GM12878 (cell line): ENCODE measurements around the gene PPL. TPM values are rescaled to one million over a fixed set of nuclear protein-coding genes. Genes with fewer than 3 reads are reported as not detected.

Source experiments
- ATAC-seq: fragments of 200-7000 bp; cut with Tn5 transposase; 3 replicates; pipeline ENCODE4 v1.9.1; 2020; ENCODE audit warnings: mild to moderate bottlenecking, moderate library complexity
- BruUV-seq: library from RNA; stranded (reverse); fragments of 400-500 nt; replicated peaks from 2 replicates; lab custom pipeline; 2021; lab: Mats Ljungman, UMichigan
- CTCF ChIA-PET: fragments of 300-600 bp; sonication (Branson Sonifier 250); formaldehyde crosslinking; extraction: SDS; loops from one replicate; lab custom pipeline; 2021; ENCODE audit warnings: inconsistent platforms; lab: Yijun Ruan, JAX
- POLR2A ChIA-PET: fragments of 350-600 bp; formaldehyde crosslinking; extraction: SDS; loops from one replicate; lab custom pipeline; 2021; ENCODE audit warnings: inconsistent platforms; lab: Charles Lee
- RAD21 ChIA-PET: fragments of 300-600 bp; sonication (Branson Sonifier 250); formaldehyde crosslinking; loops from one replicate; lab custom pipeline; 2023; ENCODE audit warnings: antibody characterized with exemption; ENCODE audit not compliant: unreplicated experiment; lab: Charles Lee
- SMC1A ChIA-PET: fragments of 300-600 bp; sonication (Branson Sonifier 250); formaldehyde crosslinking; loops from one replicate; lab custom pipeline; 2023; ENCODE audit not compliant: unreplicated experiment, uncharacterized antibody; lab: Charles Lee
- DNase-seq: peaks from one replicate; pipeline ENCODE4 v3.0.0-alpha.2; 2011; ENCODE audit warnings: low read depth, low spot score
- FAIRE-seq: peaks from 3 replicates; lab custom pipeline; 2011; peaks lifted over from hg19 to GRCh38; lab: Jason Lieb, UNC
- H2AFZ ChIP-seq: 2 replicates; pipeline ENCODE4 v1.6.0; 2011; ENCODE audit warnings: low read depth, low read length, control low read depth; ENCODE audit not compliant: control insufficient read depth
- H3K27ac ChIP-seq: 2 replicates; pipeline ENCODE4 v1.5.1; 2011; ENCODE audit warnings: control low read depth; ENCODE audit not compliant: control insufficient read depth, insufficient read depth
- H3K27me3 ChIP-seq, 2 experiments: replicated peaks in 1 of 2; 2 replicates each; pipeline versions ENCODE4 v1.6.0 to v1.6.1; 2011; ENCODE audit warnings: low read length in 1 of 2; ENCODE audit not compliant: control insufficient read depth in 2 of 2, insufficient read depth in 2 of 2
- H3K36me3 ChIP-seq, 2 experiments: 2 replicates each; pipeline ENCODE4 v1.5.1; 2011; ENCODE audit warnings: low read length in 1 of 2; ENCODE audit not compliant: control insufficient read depth in 2 of 2, insufficient read depth in 2 of 2
- H3K4me1 ChIP-seq: 2 replicates; pipeline ENCODE4 v1.6.1; 2011; ENCODE audit warnings: mild to moderate bottlenecking, low read length, moderate library complexity, mixed read lengths; ENCODE audit not compliant: control insufficient read depth, insufficient read depth
- H3K4me2 ChIP-seq: 2 replicates; pipeline ENCODE4 v1.6.0; 2011; ENCODE audit warnings: control low read depth; ENCODE audit not compliant: control insufficient read depth, insufficient read depth
- H3K4me3 ChIP-seq: fragments of 200-600 bp; sonication (generic); 2 replicates; pipeline ENCODE4 v1.5.1; 2016
- H3K79me2 ChIP-seq: 2 replicates; pipeline ENCODE4 v1.6.0; 2011; ENCODE audit warnings: low read length; ENCODE audit not compliant: control insufficient read depth, insufficient read depth
- H3K9ac ChIP-seq: 2 replicates; pipeline ENCODE4 v1.8.0; 2011; ENCODE audit warnings: low read length, control low read depth, mixed read lengths; ENCODE audit not compliant: control insufficient read depth, insufficient read depth
- H3K9me3 ChIP-seq: replicated peaks from 3 replicates; pipeline ENCODE4 v1.5.1; 2011; ENCODE audit warnings: mild to moderate bottlenecking, low read length; ENCODE audit not compliant: control insufficient read depth, insufficient read depth
- H4K20me1 ChIP-seq: 2 replicates; pipeline ENCODE4 v1.6.0; 2011; ENCODE audit not compliant: control insufficient read depth, insufficient read depth
- DPF2 ChIP-seq: fragments of 450-650 bp; IDR thresholded peaks from 2 replicates; pipeline ENCODE4 v1.6.1; 2017; ENCODE audit warnings: mild to moderate bottlenecking
- HSF1 ChIP-seq: fragments of 150-350 bp; IDR thresholded peaks from 2 replicates; pipeline ENCODE4 v1.6.1; 2014; ENCODE audit warnings: mild to moderate bottlenecking, low read depth, low read length
- NR2F1 ChIP-seq: fragments of 450-650 bp; conservative IDR thresholded peaks from 2 replicates; pipeline ENCODE4 v1.6.1; 2017; ENCODE audit warnings: mild to moderate bottlenecking
- RCOR1 ChIP-seq: conservative IDR thresholded peaks from 2 replicates; pipeline ENCODE4 v1.6.1; 2012; ENCODE audit warnings: low read depth, low read length, improper control_type of control experiment
- SRF ChIP-seq, 2 experiments: IDR thresholded peaks; 2 replicates each; pipeline ENCODE4 v1.6.1; 2011; ENCODE audit warnings: low read depth in 2 of 2, low read length in 2 of 2, mild to moderate bottlenecking in 1 of 2, moderate library complexity in 1 of 2
- TBL1XR1 ChIP-seq: IDR thresholded peaks from 2 replicates; pipeline ENCODE4 v1.6.1; 2012; ENCODE audit warnings: low read depth, low read length, improper control_type of control experiment
- ZBED1 ChIP-seq: IDR thresholded peaks from 2 replicates; pipeline ENCODE4 v1.6.1; 2016; ENCODE audit warnings: borderline replicate concordance
- ZNF622 ChIP-seq: fragments of 450-650 bp; IDR thresholded peaks from 2 replicates; pipeline ENCODE4 v1.6.1; 2017; ENCODE audit warnings: mild to moderate bottlenecking, inconsistent platforms
- ZZZ3 ChIP-seq: IDR thresholded peaks from 2 replicates; pipeline ENCODE4 v1.6.1; 2011; ENCODE audit warnings: low read depth; ENCODE audit not compliant: control insufficient read depth, insufficient read length
- WGBS: methylation state at CpG from one replicate; pipeline ENCODE4 v1.1.6; 2016; ENCODE audit warnings: low lambda C conversion rate; ENCODE audit not compliant: insufficient replicate concordance, insufficient coverage; ENCODE audit errors: missing lambda C conversion rate; 5-methylcytosine and 5-hydroxymethylcytosine counted together
- in situ Hi-C: fragments of 300-500 bp; cut with MboI; formaldehyde crosslinking; loops from 9 replicates; pipeline ENCODE4 v1.14.3; 2018; ENCODE audit warnings: mixed read lengths
- intact Hi-C: fragments of 100-400 bp; cut with micrococcal nuclease; formaldehyde crosslinking; loops from one replicate; pipeline ENCODE4 v1.14.2; 2022; ENCODE audit not compliant: unreplicated experiment
- polyA plus RNA-seq, 11 experiments: library from polyadenylated mRNA; depleted of rRNA in 4 of 11; unstranded in 6 of 11; stranded (reverse) in 5 of 11; fragments of >200 nt; fragmentation: Nextera tagmentation in 4 of 11; fragmentation: Illumina TruSeq in 1 of 11; extraction: Ambion mirVana in 4 of 11; extraction: Trizol in 1 of 11; gene quantifications; 1 replicate in 1 of 11; 2 replicates in 10 of 11; pipeline versions ENCODE4 v1.2.1 to v1.2.3, GENCODE V29; 2011 to 2016; ENCODE audit warnings: inconsistent platforms in 2 of 11, missing spikeins in 2 of 11, low read depth in 1 of 11
- total RNA-seq, 4 experiments: library from RNA; depleted of rRNA in 3 of 4; stranded (reverse); fragments of >200 nt in 3 of 4; fragmentation: Illumina TruSeq in 1 of 4; extraction: Trizol in 1 of 4; gene quantifications; 2 replicates each; pipeline versions ENCODE4 v1.2.1 to v1.2.3, GENCODE V29; 2013 to 2021
- TF ChIP-seq, protein P1 (sequence below): fragments of 450-650 bp; IDR thresholded peaks from 2 replicates; pipeline ENCODE4 v1.6.1; 2014; ENCODE audit warnings: mild to moderate bottlenecking

PPL gene
- total and polyA plus RNA-seq, 10 of the 15 experiments (the other 5 are each of a cell fraction or from before 2014, with no cell fraction given), result 0.03 to 0.47 (median 0.05) TPM; not detected in 2

DNA sequence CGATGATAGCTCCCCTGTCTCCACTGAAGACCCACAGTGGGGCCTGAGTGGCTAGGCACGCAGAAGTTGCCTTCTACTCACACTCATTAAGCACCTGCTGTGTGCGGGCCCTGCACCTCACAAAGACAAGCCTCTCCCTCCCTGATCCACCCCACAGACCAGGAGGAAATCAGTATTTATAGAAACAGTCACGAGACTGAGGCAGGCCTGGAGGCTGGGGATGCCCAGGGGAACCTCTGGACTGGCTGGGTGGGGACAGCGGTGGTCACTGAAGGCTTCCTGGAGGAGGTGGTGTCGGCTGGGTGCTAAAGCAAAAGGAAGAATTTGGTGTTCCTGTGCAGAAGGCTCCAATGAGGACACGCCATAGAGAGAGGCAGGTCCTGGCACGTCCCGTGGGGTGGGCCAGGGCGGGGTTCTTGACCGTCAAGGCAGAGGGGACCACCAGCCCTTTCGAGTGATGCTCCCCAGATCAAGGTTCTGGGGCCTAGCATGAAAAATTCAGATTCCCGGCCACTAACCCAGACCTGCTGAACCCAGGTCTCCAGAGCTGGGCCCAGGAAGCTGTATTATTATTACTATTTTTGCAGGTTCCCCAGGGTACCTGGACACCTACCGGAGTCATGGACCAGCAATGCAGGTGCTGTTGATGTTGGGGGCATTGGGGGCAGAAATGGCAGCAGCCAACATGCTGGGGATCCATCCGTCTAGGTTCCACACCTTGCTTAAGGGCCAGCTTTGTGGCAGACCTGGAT lies 23.0 kb downstream of the PPL start:
- H3K27me3 ChIP-seq, result no peaks in the 10 kb centered on the region
- H3K9ac ChIP-seq, result no peak overlapping the region
- WGBS, result 48% methylated on average over 14 of the region's 15 CpGs
- DNase-seq (no peak), ATAC-seq (no peak), FAIRE-seq (no peak)
- no peak overlapping the region for H3K27ac ChIP-seq
- no peaks in the 10 kb centered on the region for H4K20me1 ChIP-seq
- in situ Hi-C loops (no loop called here), intact Hi-C loops (no loop called here)
- no peaks in the 10 kb centered on the region for H3K9me3 ChIP-seq
- TF ChIP-seq DPF2 (no peak), ZBED1 (no peak), SRF (IDR thresholded peaks at IDR 0.05; ENCODE audit: low read depth in 2 of 2, low read length in 2 of 2) (no peak), TBL1XR1 (no peak), NR2F1 (no peak), ZNF622 (no peak), HSF1 (no peak), RCOR1 (no peak), ZZZ3 (no peak)
- TF ChIP-seq, protein P1, sequence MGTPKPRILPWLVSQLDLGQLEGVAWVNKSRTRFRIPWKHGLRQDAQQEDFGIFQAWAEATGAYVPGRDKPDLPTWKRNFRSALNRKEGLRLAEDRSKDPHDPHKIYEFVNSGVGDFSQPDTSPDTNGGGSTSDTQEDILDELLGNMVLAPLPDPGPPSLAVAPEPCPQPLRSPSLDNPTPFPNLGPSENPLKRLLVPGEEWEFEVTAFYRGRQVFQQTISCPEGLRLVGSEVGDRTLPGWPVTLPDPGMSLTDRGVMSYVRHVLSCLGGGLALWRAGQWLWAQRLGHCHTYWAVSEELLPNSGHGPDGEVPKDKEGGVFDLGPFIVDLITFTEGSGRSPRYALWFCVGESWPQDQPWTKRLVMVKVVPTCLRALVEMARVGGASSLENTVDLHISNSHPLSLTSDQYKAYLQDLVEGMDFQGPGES, result no peak
- H3K4me2 ChIP-seq, result no peak overlapping the region
- no peaks in the 10 kb centered on the region for H3K79me2 ChIP-seq
- SMC1A ChIA-PET, result no interaction called here
- H3K36me3 ChIP-seq, result no peaks in the 10 kb centered on the region
- no peak overlapping the region for H2AFZ ChIP-seq
- POLR2A ChIA-PET, result no interaction called here
- RAD21 ChIA-PET, result no interaction called here
- no peak overlapping the region for H3K4me3 ChIP-seq
- no TSS peak for BruUV-seq
- no peaks in the 10 kb centered on the region for H3K4me1 ChIP-seq
- CTCF ChIA-PET, result no interaction called here
